ENCODE data around the gene ATP10B.
"Not testable (repeated sequence)": the region's sequence is repeated elsewhere in the genome, so short reads cannot be mapped to it uniquely, and the experiment has no call there.

Gene ATP10B

GRCh38 chr5:160812996-160813395 lies 39.0 kb downstream of the ATP10B start:
- DNase-seq = not testable (repeated sequence)

GRCh38 chr5:160805376-160805775 lies 46.6 kb downstream of the ATP10B start:
- DNase-seq = no peak

GRCh38 chr5:160802592-160802991 lies 49.4 kb downstream of the ATP10B start:
- no peak for DNase-seq

GRCh38 chr5:160800375-160801275 lies 51.4 kb downstream of the ATP10B start:
- no peak for DNase-seq

- no peak for DNase-seq
Observed at GRCh38 chr5:160799184-160799583, 52.8 kb downstream of the ATP10B start.

- DNase-seq = no peak
Observed at GRCh38 chr5:160797020-160797419, 55.0 kb downstream of the ATP10B start.

- no peak for DNase-seq
Observed at GRCh38 chr5:160793530-160793899, 58.5 kb downstream of the ATP10B start.

GRCh38 chr5:160792732-160793529 lies 59.1 kb downstream of the ATP10B start:
- DNase-seq = no peak

- no peak for DNase-seq
Observed at GRCh38 chr5:160792281-160792680, 59.7 kb downstream of the ATP10B start.

- no peak for DNase-seq
Observed at GRCh38 chr5:160789219-160789859, 62.7 kb downstream of the ATP10B start.

- no peak for DNase-seq
Observed at GRCh38 chr5:160788102-160788660, 63.8 kb downstream of the ATP10B start.

- peak; percentile 9 for DNase-seq
Observed at GRCh38 chr5:160787240-160787639, 64.8 kb downstream of the ATP10B start.

- DNase-seq = no peak
Observed at GRCh38 chr5:160774666-160775315, 77.2 kb downstream of the ATP10B start.

GRCh38 chr5:160773646-160774410 lies 78.2 kb downstream of the ATP10B start:
- no peak for DNase-seq

GRCh38 chr5:160772854-160773253 lies 79.2 kb downstream of the ATP10B start:
- no peak for DNase-seq

GRCh38 chr5:160770718-160771117 lies 81.3 kb downstream of the ATP10B start:
- DNase-seq = no peak

- DNase-seq = no peak
Observed at GRCh38 chr5:160769301-160769700, 82.7 kb downstream of the ATP10B start.

- DNase-seq = no peak
Observed at GRCh38 chr5:160767062-160767461, 84.9 kb downstream of the ATP10B start.

- no peak for DNase-seq
Observed at GRCh38 chr5:160760008-160760407, 92.0 kb downstream of the ATP10B start.

- DNase-seq = no peak
Observed at GRCh38 chr5:160757194-160757593, 94.8 kb downstream of the ATP10B start.

- no peak for DNase-seq
Observed at GRCh38 chr5:160750938-160751657, 100.9 kb downstream of the ATP10B start.

Data from activated CD4-positive, alpha-beta T cell treated with anti-CD3 and anti-CD28 coated beads, Interleukin-2, Interleukin-6, amounts not matched to agents 100 ng/mL and 50 ng/mL, durations not matched to agents 16 hours and 8 hours (primary cell).